Kidney epithelial cell (primary cell): ENCODE measurements around the gene VPS13A. TPM values are rescaled to one million over a fixed set of nuclear protein-coding genes. Genes with fewer than 3 reads are reported as not detected.
"Not testable (repeated sequence)": the region's sequence is repeated elsewhere in the genome, so short reads cannot be mapped to it uniquely, and the experiment has no call there.

Experiments used
- DNase-seq: peaks from one replicate; pipeline ENCODE4 v3.0.0-alpha.2; 2010; ENCODE audit warnings: low read depth
- H3K27me3 ChIP-seq: 2 replicates; pipeline ENCODE4 v1.6.0; 2011; ENCODE audit warnings: low read length; ENCODE audit not compliant: control insufficient read depth, insufficient read depth
- H3K36me3 ChIP-seq: 2 replicates; pipeline ENCODE4 v1.5.1; 2011; ENCODE audit warnings: low read length; ENCODE audit not compliant: control insufficient read depth, insufficient read depth
- H3K4me3 ChIP-seq: 2 replicates; pipeline ENCODE4 v1.5.1; 2011; ENCODE audit warnings: low read depth, mild to moderate bottlenecking, control low read depth, low read length
- total RNA-seq: library from RNA; depleted of rRNA; stranded (reverse); fragments of >200 nt; gene quantifications from 2 replicates; pipeline ENCODE4 v1.2.3, GENCODE V29; 2015
- TF ChIP-seq, protein P1 (sequence below): IDR thresholded peaks from 2 replicates; pipeline ENCODE4 v1.5.1; 2011; ENCODE audit warnings: mild to moderate bottlenecking, moderate library complexity, low read length, control low read depth, inconsistent platforms; ENCODE audit not compliant: insufficient read depth, poor library complexity, severe bottlenecking

The VPS13A gene
- total RNA-seq, 1 donor from 2014 or later: 16.3 TPM

DNA sequence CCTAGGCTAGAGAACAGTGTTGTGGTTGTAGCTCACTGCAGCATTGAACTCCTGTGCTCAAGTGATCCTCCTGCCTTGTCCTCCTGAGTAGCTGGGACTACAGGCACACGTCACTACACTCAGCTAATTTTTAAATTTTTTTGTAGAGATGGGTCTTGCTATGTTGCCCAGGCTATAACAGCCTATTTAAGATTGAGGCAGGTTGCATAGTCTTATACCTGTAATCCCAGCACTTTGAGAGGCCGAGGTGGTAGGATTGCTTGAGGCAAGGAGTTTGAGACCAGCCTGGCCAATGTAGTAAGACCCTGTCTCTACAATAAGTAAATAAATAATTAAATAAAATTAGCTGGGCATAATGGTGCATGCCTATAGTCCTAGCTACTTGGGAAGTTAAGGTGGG is 79.9 kb downstream of the VPS13A start:
- TF ChIP-seq, protein P1, sequence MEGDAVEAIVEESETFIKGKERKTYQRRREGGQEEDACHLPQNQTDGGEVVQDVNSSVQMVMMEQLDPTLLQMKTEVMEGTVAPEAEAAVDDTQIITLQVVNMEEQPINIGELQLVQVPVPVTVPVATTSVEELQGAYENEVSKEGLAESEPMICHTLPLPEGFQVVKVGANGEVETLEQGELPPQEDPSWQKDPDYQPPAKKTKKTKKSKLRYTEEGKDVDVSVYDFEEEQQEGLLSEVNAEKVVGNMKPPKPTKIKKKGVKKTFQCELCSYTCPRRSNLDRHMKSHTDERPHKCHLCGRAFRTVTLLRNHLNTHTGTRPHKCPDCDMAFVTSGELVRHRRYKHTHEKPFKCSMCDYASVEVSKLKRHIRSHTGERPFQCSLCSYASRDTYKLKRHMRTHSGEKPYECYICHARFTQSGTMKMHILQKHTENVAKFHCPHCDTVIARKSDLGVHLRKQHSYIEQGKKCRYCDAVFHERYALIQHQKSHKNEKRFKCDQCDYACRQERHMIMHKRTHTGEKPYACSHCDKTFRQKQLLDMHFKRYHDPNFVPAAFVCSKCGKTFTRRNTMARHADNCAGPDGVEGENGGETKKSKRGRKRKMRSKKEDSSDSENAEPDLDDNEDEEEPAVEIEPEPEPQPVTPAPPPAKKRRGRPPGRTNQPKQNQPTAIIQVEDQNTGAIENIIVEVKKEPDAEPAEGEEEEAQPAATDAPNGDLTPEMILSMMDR: no peak
- Histone ChIP-seq H3K36me3 (no peaks in the 10 kb centered on the region), H3K27me3 (no peaks in the 10 kb centered on the region), H3K4me3 (no peak overlapping the region)
- no peak for DNase-seq

DNA sequence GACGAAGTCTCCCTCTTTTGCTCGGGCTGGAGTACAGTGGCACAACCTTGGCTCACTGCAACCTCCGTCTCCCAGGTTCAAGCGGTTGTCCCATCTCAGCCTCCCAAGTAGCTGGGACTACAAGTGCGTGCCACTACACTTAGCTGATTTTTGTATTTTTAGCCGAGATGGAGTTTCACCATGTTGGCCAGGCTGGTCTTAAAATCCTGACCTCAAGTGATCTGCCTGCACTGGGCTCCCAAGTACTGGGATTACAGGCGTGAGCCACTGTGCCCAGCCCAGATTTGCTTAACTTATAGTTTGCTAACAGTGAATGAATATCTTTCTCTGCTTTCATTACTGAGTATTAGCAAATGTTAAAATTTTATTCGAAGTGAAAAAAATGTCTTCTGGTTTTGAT is 84.3 kb downstream of the VPS13A start:
- Histone ChIP-seq H3K4me3 (no peak overlapping the region), H3K27me3 (no peaks in the 10 kb centered on the region), H3K36me3 (no peaks in the 10 kb centered on the region)
- TF ChIP-seq, protein P1: no peak
- no peak for DNase-seq

DNA sequence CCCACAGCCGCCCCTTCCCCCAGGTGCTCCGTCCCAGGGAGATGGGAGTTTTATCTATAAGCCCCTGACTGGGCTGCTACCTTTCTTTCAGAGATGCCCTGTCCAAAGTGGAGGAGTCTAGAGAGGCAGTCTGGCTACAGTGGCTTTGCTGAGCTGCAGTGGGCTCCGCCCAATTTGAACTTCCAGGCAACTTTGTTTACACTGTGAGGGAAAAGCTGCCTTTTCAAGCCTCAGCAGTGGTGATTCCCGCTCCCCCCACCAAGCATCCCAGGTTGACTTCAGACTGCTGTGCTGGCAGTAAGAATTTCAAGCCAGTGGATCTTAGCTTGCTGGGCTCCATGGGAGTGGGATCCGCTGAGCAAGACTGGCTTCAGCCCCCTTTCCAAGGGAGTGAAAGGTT is 90.4 kb downstream of the VPS13A start:
- not testable (repeated sequence) for H3K27me3 ChIP-seq, H3K36me3 ChIP-seq, H3K4me3 ChIP-seq, DNase-seq

DNA sequence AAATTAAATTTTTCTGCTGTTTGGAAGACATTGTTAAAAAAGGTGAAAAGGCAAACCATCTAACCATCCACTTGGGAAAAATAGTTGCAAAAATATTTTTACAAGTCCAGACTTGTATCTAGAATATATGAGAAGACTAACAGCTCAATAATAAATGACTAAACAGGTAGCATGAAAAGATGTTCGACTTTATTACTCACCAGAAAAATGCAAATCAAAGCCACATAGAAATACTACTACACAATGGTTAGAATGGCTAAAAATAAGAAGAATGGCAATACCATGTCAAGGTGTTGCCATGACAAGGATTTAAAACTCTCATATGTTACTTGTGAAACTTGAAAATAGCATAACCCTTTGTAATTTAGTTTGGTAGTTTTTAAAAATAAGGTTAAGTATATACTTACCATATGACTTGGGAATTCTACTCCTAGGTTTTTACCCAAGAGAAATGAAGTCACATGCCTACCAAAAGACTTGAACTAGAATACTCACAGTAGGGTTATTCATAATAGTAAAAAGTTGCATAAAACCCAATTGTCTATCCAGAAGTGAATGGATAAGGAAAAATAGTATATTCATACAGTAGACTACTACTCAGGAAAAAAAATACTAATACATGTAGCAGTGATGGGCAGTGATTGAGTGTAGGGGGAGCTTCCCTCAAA is 93.8 kb downstream of the VPS13A start:
- no peak for DNase-seq
- Histone ChIP-seq H3K4me3 (no peak overlapping the region), H3K36me3 (no peaks in the 10 kb centered on the region), H3K27me3 (no peaks in the 10 kb centered on the region)
- TF ChIP-seq, protein P1: no peak

DNA sequence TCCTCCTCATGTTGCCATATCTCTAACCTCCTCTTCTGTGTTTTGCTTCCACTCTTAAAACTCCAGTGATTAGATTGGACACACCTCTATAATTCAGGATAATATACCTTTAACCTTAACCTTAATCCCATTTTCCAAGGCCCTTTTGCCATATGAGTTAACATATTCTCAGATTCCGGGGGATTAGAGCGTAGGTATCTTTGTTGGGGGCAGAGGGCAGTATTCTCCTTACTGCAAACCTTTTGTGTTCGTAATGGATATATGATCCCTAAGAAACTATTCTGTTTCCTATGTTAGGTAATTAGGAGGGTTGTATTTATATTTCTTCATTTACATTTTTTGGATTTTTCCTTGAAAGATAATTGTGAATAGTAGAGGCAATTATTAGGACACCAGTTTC is 99.5 kb downstream of the VPS13A start:
- no peak for DNase-seq
- no peaks in the 10 kb centered on the region for H3K36me3 ChIP-seq
- H3K4me3 ChIP-seq: no peak overlapping the region
- no peaks in the 10 kb centered on the region for H3K27me3 ChIP-seq
- TF ChIP-seq, protein P1: no peak

DNA sequence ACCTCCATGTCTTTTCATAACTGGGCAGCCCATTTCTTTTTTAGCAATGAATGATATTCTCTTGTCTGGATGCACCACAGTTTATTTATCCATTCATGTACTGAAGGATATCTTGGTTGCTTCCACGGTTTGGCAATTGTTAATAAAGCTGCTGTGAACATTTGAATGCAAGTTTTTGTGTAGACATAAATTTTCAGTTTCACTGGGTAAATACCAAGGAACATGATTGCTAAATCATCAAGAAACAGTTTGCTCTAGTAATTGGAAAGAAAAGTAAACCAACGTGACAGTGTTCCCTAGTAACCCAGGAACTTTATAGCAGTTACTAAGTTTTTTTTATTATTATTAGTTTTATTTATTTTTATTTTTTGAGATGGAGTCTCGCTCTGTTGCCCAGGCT is 100.4 kb downstream of the VPS13A start:
- TF ChIP-seq, protein P1: no peak
- DNase-seq: no peak

More for the DNA sequence above, 100.4 kb downstream of the VPS13A start:
- no peak overlapping the region for H3K4me3 ChIP-seq
- H3K27me3 ChIP-seq: no peaks in the 10 kb centered on the region
- H3K36me3 ChIP-seq: peaks cover 1% of the 10 kb centered on the region
